GM13977 (cell line): ENCODE measurements around the gene ATG9A.
A peak's percentile ranks its signal among the peaks of the same experiment; 100 is the strongest.

Experiments used
- DNase-seq: peaks from one replicate; pipeline ENCODE4 v3.0.0; 2012; ENCODE audit warnings: low spot score
- in situ Hi-C: fragments of 300-500 bp; cut with MboI; formaldehyde crosslinking; loops from one replicate; pipeline ENCODE4 v1.12.0; 2022; ENCODE audit warnings: low sequenced_read_pairs, low pct_unique_long_range_greater_than_20kb, mixed read lengths, inconsistent platforms; ENCODE audit not compliant: unreplicated experiment
- TF ChIP-seq, protein P1 (sequence below): IDR thresholded peaks from 2 replicates; pipeline ENCODE4 v1.5.1; 2012; ENCODE audit warnings: mild to moderate bottlenecking, control low read depth; ENCODE audit not compliant: insufficient read depth; ENCODE audit errors: extremely low read depth, missing control alignments

Gene ATG9A

DNA sequence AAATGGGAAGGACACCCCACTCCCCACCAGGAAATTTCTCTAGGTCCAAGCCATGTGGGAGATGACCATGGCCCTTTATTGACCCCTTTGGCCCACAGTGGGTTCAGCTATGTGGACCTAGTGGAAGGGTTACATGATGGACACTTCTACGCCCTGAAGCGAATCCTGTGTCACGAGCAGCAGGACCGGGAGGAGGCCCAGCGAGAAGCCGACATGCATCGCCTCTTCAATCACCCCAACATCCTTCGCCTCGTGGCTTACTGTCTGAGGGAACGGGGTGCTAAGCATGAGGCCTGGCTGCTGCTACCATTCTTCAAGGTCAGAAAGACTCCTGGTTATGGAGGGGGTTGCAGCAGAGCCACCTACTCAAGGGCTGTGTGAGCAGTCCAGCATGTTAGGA, 17.1 kb upstream of the ATG9A start:
- no peak for DNase-seq
- in situ Hi-C loops = no loop called here
- TF ChIP-seq, protein P1, sequence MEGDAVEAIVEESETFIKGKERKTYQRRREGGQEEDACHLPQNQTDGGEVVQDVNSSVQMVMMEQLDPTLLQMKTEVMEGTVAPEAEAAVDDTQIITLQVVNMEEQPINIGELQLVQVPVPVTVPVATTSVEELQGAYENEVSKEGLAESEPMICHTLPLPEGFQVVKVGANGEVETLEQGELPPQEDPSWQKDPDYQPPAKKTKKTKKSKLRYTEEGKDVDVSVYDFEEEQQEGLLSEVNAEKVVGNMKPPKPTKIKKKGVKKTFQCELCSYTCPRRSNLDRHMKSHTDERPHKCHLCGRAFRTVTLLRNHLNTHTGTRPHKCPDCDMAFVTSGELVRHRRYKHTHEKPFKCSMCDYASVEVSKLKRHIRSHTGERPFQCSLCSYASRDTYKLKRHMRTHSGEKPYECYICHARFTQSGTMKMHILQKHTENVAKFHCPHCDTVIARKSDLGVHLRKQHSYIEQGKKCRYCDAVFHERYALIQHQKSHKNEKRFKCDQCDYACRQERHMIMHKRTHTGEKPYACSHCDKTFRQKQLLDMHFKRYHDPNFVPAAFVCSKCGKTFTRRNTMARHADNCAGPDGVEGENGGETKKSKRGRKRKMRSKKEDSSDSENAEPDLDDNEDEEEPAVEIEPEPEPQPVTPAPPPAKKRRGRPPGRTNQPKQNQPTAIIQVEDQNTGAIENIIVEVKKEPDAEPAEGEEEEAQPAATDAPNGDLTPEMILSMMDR = no peak

DNA sequence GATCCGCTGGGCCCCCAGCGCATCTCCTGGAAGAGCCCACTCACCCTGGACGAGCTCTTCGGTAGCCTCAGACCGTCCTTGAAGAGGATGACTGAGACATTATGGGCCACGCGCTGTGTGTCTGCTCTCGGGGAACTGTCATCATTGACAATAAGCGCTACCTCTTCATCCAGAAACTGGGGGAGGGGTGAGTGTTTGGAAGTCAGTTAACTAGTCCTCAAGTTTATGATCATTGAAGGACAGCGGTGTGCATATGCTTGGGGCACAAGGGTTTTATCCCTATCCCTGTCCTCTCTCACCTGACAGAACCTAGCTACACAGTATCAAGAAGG, 16.4 kb upstream of the ATG9A start:
- in situ Hi-C loops = no loop called here
- no peak for DNase-seq
- TF ChIP-seq, protein P1 = no peak

DNA sequence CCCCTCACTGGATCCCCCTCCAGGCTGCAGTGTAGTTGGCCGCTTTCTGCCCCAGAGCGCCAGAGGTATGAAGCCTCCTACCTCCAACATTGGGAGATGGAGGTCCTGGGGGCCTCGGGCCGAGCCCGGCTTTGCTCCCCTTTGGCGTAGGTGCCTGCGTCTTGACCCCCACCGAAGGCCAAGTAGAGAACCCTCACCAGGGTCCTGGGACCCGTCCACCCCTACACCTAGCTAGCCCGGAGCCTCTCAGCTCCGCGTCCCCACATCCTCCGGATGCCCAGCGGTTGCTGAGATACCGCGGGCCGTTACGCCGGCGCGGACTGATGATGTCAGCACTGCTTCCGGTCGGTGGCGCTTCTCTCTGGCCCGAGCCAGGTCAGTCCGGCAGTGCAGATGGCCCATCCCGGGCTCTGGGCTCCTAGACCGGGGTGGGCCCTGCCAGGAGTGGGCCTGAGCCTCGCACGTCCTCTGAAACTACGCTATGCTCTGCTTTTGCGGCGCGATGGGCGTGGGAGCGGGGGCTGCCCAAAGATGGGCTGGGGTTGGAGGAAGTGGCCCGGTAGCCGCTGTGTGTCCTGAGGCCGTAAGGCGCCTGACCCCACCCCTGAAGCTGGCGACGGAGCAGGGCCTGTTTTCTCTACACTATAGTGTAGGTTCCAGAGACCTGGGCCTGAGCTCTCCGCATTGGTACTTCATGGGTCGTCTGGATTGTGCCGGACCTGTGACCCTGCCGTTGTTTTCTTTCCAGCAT, 15.9 kb upstream of the ATG9A start, which contains the start of the genes GLB1L and STK16:
Gene GLB1L (minus strand): TSS at position 297 of the 751 bp plus-strand sequence. CDS start 1,871 bp downstream, outside the sequence.
Gene STK16 (plus strand): TSS at position 332 of the 751 bp plus-strand sequence. CDS start 521 bp downstream, outside the sequence.
- in situ Hi-C loops = no loop called here
- TF ChIP-seq, protein P1 = no peak
- DNase-seq = peak; percentile 94

DNA sequence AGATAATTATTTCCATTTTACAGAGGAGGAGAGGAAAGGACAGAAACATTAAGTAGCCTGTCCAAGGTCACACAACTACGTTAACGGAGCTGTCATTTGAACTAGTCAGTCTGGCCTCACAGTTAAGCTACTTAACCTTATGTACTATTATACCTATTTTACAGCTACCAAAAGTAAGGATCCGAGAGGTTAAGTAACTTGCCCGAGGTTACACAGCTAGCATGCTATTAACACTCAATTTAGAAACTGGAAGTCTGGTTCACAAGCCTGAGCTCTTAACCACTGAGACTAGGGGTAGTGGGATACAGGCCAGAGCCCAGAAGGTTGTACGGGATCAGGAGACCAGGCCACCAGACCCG, 15.3 kb upstream of the ATG9A start:
- in situ Hi-C loops = no loop called here
- TF ChIP-seq, protein P1 = no peak
- DNase-seq = no peak

DNA sequence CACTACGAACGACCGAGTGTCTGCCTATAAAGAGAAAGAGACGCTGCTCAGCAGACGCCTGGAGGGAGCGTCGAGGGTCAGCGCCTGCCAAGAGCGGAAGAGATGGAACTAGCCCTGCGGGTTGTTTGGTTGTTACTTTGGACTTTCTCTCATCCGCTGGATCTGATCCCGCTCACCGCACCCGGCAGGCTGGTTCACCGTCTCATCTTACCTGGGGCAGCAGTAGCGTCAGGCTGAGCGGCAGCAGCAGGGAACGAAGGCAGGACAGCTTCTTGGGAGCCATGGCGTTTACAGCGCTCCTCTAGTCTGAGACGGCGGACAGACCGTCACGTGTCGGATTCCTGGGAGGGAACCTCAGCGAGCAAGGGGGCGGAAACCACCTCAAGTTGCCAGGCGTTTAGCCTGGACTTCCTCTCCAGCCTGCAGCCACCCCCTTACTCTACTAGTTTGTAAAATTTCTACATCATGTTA, 13.9 kb upstream of the ATG9A start:
- in situ Hi-C loops = no loop called here
- TF ChIP-seq, protein P1 = no peak
- DNase-seq = no peak

DNA sequence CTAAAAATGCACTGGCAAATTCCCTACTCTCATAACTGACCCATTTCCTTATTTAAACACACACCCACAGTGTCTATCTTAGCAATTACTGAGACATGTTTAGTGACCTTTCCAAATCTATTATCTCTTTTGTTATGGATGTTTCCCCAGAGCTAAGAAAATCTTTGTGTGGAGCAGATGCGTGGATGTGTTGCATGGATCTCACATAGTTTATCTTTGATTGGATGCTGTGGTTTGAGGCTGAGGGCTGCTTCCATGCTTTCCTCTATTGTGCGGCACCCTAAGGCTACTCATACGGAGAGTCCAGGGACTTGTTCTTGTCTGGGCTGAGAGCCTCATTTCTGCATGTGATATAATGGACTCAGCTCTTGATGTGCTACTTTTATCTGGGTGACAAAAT, 4.9 kb upstream of the ATG9A start:
- no peak for DNase-seq
- in situ Hi-C loops = no loop called here
- TF ChIP-seq, protein P1 = no peak
